Neural progenitor cell (in vitro differentiated cells): ENCODE measurements around the gene RFX8. TPM values are rescaled to one million over a fixed set of nuclear protein-coding genes. Genes with fewer than 3 reads are reported as not detected.

Experiments used
- DNase-seq: peaks from one replicate; pipeline ENCODE4 v3.0.0-alpha.2; 2016; ENCODE audit warnings: low spot score
- H2AFZ ChIP-seq: fragments of 200-600 bp; sonication (generic); replicated peaks from 2 replicates; pipeline ENCODE4 v1.6.1; 2016; ENCODE audit warnings: antibody characterized with exemption
- H3F3A ChIP-seq: fragments of 200-600 bp; sonication (generic); 2 replicates; pipeline ENCODE4 v1.6.1; 2016; ENCODE audit warnings: antibody characterized with exemption, low read depth
- H3K27ac ChIP-seq: fragments of 200-600 bp; sonication (generic); 2 replicates; pipeline ENCODE4 v1.5.1; 2016; ENCODE audit warnings: mild to moderate bottlenecking
- H3K27me3 ChIP-seq: fragments of 200-600 bp; sonication (generic); 2 replicates; pipeline ENCODE4 v1.6.1; 2016; ENCODE audit warnings: mild to moderate bottlenecking, moderate library complexity
- H3K36me3 ChIP-seq: fragments of 200-600 bp; sonication (generic); 2 replicates; pipeline ENCODE4 v1.5.1; 2016
- H3K4me1 ChIP-seq: fragments of 200-600 bp; sonication (generic); 2 replicates; pipeline ENCODE4 v1.6.1; 2016; ENCODE audit warnings: mixed run types
- H3K4me2 ChIP-seq: fragments of 200-600 bp; sonication (generic); 2 replicates; pipeline ENCODE4 v1.6.1; 2016
- H3K4me3 ChIP-seq: fragments of 200-600 bp; sonication (generic); 2 replicates; pipeline ENCODE4 v1.5.1; 2016
- H3K79me2 ChIP-seq: fragments of 200-600 bp; sonication (generic); 2 replicates; pipeline ENCODE4 v1.6.1; 2016; ENCODE audit warnings: low read depth
- H3K9ac ChIP-seq: fragments of 200-600 bp; sonication (generic); 2 replicates; pipeline ENCODE4 v1.6.1; 2016
- H3K9me3 ChIP-seq: fragments of 200-600 bp; sonication (generic); 2 replicates; pipeline ENCODE4 v1.5.1; 2016; ENCODE audit warnings: low read depth
- H4K20me1 ChIP-seq: fragments of 200-600 bp; sonication (generic); 2 replicates; pipeline ENCODE4 v1.6.1; 2016; ENCODE audit warnings: low read depth
- H3K27ac Mint-ChIP-seq: 3 replicates; pipeline ENCODE4 v1.8.0; 2021; ENCODE audit warnings: mixed read lengths
- H3K27me3 Mint-ChIP-seq: 2 replicates; pipeline ENCODE4 v1.8.0; 2022; ENCODE audit warnings: low read depth, mild to moderate bottlenecking, inconsistent platforms, moderate library complexity, mixed read lengths; ENCODE audit not compliant: insufficient read depth
- H3K36me3 Mint-ChIP-seq: 3 replicates; pipeline ENCODE4 v1.8.0; 2021; ENCODE audit warnings: mixed read lengths
- H3K4me1 Mint-ChIP-seq: 3 replicates; pipeline ENCODE4 v1.8.0; 2021; ENCODE audit warnings: mixed read lengths
- H3K4me3 Mint-ChIP-seq: 3 replicates; pipeline ENCODE4 v1.8.0; 2021; ENCODE audit warnings: mild to moderate bottlenecking, moderate library complexity, mixed read lengths
- H3K9me3 Mint-ChIP-seq: 3 replicates; pipeline ENCODE4 v1.8.0; 2020; ENCODE audit warnings: mixed read lengths
- CTCF ChIP-seq: fragments of 200-600 bp; sonication (generic); IDR thresholded peaks from 2 replicates; pipeline ENCODE4 v1.5.1; 2017; ENCODE audit warnings: antibody characterized with exemption, mild to moderate bottlenecking
- EZH2 ChIP-seq: fragments of 200-600 bp; sonication (generic); IDR thresholded peaks from 2 replicates; pipeline ENCODE4 v1.6.1; 2017; ENCODE audit warnings: antibody characterized with exemption, mild to moderate bottlenecking, moderate library complexity
- EZH2phosphoT487 ChIP-seq: fragments of 200-600 bp; sonication (generic); IDR thresholded peaks from 2 replicates; pipeline ENCODE4 v1.6.1; 2017; ENCODE audit warnings: antibody characterized with exemption
- total RNA-seq: library from RNA; depleted of rRNA; stranded (reverse); fragments of >200 nt; gene quantifications from 2 replicates; pipeline ENCODE4 v1.2.3, GENCODE V29; 2015; ENCODE audit warnings: low replicate concordance

RFX8 gene
- total RNA-seq, 1 donor from 2014 or later, result 0.37 TPM

GRCh38 chr2:101415220-101415619 lies 59.7 kb downstream of the RFX8 start:
- H3K27me3 Mint-ChIP-seq, result peaks cover 16% of the 10 kb centered on the region
- H3K27ac Mint-ChIP-seq, result no peak overlapping the region

GRCh38 chr2:101412092-101412694 lies 62.7 kb downstream of the RFX8 start:
- DNase-seq, result no peak
- Histone ChIP-seq H3K4me3 (no peak overlapping the region), H3K27ac (no peak overlapping the region), H3K4me1 (no peaks in the 10 kb centered on the region), H3K9ac (no peak overlapping the region), H4K20me1 (no peaks in the 10 kb centered on the region), H2AFZ (no peak overlapping the region), H3K27me3 (no peaks in the 10 kb centered on the region), H3K36me3 (no peaks in the 10 kb centered on the region), H3K9me3 (no peaks in the 10 kb centered on the region), H3K4me2 (no peak overlapping the region), H3F3A (no peaks in the 10 kb centered on the region), H3K79me2 (no peaks in the 10 kb centered on the region)
- no peak for TF ChIP-seq EZH2
- TF ChIP-seq EZH2phosphoT487, result no peak
- TF ChIP-seq CTCF, result no peak
- Mint-ChIP-seq H3K27ac (no peak overlapping the region), H3K27me3 (peaks cover 19% of the 10 kb centered on the region), H3K4me1 (peaks cover 8% of the 10 kb centered on the region), H3K9me3 (peaks cover 7% of the 10 kb centered on the region), H3K36me3 (no peaks in the 10 kb centered on the region), H3K4me3 (no peak overlapping the region)

More at GRCh38 chr2:101415220-101415619, 59.7 kb downstream of the RFX8 start:
- Mint-ChIP-seq H3K9me3 (peaks cover 7% of the 10 kb centered on the region), H3K4me1 (peaks cover 3% of the 10 kb centered on the region), H3K36me3 (no peaks in the 10 kb centered on the region), H3K4me3 (no peak overlapping the region)
- H3K4me2 ChIP-seq, result no peak overlapping the region
- no peaks in the 10 kb centered on the region for H4K20me1 ChIP-seq
- H3K4me3 ChIP-seq, result no peak overlapping the region
- no peaks in the 10 kb centered on the region for H3K4me1 ChIP-seq
- no peaks in the 10 kb centered on the region for H3K79me2 ChIP-seq
- no peaks in the 10 kb centered on the region for H3K27me3 ChIP-seq
- no peak overlapping the region for H2AFZ ChIP-seq
- no peaks in the 10 kb centered on the region for H3K36me3 ChIP-seq
- H3K9me3 ChIP-seq, result no peaks in the 10 kb centered on the region
- no peak overlapping the region for H3K9ac ChIP-seq
- TF ChIP-seq EZH2 (no peak), EZH2phosphoT487 (no peak), CTCF (no peak)
- H3K27ac ChIP-seq, result no peak overlapping the region
- DNase-seq, result no peak
- no peaks in the 10 kb centered on the region for H3F3A ChIP-seq

- no peaks in the 10 kb centered on the region for H4K20me1 ChIP-seq
- no peak overlapping the region for H3K4me3 ChIP-seq
- Mint-ChIP-seq H3K4me1 (peaks cover 8% of the 10 kb centered on the region), H3K9me3 (peaks cover 7% of the 10 kb centered on the region), H3K27me3 (peaks cover 20% of the 10 kb centered on the region), H3K4me3 (no peak overlapping the region), H3K36me3 (no peaks in the 10 kb centered on the region), H3K27ac (no peak overlapping the region)
- no peak overlapping the region for H2AFZ ChIP-seq
- H3K36me3 ChIP-seq, result no peaks in the 10 kb centered on the region
- no peaks in the 10 kb centered on the region for H3K4me1 ChIP-seq
- H3K9me3 ChIP-seq, result no peaks in the 10 kb centered on the region
- DNase-seq, result no peak
- no peak overlapping the region for H3K9ac ChIP-seq
- H3K4me2 ChIP-seq, result no peak overlapping the region
- H3F3A ChIP-seq, result no peaks in the 10 kb centered on the region
- H3K27ac ChIP-seq, result no peak overlapping the region
- no peak for TF ChIP-seq EZH2
- TF ChIP-seq CTCF, result no peak
- TF ChIP-seq EZH2phosphoT487, result no peak
- H3K79me2 ChIP-seq, result no peaks in the 10 kb centered on the region
- H3K27me3 ChIP-seq, result no peaks in the 10 kb centered on the region
These were observed 64.2 kb downstream of the RFX8 start for GRCh38 chr2:101410746-101411145.
